Epithelial cell of proximal tubule (primary cell): ENCODE results near the gene NDUFV1. TPM values are rescaled to one million over a fixed set of nuclear protein-coding genes. Genes with fewer than 3 reads are reported as not detected.
"Not testable (repeated sequence)": the region's sequence is repeated elsewhere in the genome, so short reads cannot be mapped to it uniquely, and the experiment has no call there.

ENCODE experiments used
- DNase-seq: peaks from one replicate; pipeline ENCODE4 v3.0.0-alpha.2; 2011; ENCODE audit warnings: low read depth
- H3K4me3 ChIP-seq: 2 replicates; pipeline ENCODE4 v1.5.1; 2011; ENCODE audit warnings: low read depth, mild to moderate bottlenecking, low read length
- CTCF ChIP-seq: conservative IDR thresholded peaks from 2 replicates; pipeline ENCODE4 v1.5.1; 2012; ENCODE audit warnings: low read depth, mild to moderate bottlenecking, low read length
- total RNA-seq: library from RNA; depleted of rRNA; stranded (reverse); fragments of >200 nt; gene quantifications from 2 replicates; pipeline ENCODE4 v1.2.3, GENCODE V29; 2015

NDUFV1 gene
- total RNA-seq, 1 donor from 2014 or later = 226 TPM

DNA sequence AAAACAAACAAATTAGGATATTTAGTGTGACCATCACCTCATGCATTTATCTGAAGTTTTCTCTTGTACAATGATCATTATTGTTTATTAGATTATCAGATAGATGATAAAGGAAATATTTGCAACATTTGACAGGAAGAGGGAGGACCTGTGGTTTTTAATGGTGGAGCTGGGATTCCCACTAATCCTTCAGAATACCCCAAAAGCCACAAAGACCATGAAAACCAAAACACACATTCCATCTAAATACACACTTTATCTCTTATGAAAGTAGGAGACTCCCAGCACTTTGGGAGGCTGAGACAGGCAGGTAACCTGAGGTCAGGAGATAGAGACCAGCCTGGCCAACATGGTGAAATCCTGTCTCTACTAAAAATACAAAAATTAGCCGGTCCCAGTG lies 7.6 kb upstream of the NDUFV1 start:
- no peak for DNase-seq
- no peak for TF ChIP-seq CTCF
- no peak overlapping the region for H3K4me3 ChIP-seq

- no peak overlapping the region for H3K4me3 ChIP-seq
- TF ChIP-seq CTCF = no peak
- no peak for DNase-seq
Observed at GRCh38 chr11:67600324-67601029, 6.3 kb upstream of the NDUFV1 start.

DNA sequence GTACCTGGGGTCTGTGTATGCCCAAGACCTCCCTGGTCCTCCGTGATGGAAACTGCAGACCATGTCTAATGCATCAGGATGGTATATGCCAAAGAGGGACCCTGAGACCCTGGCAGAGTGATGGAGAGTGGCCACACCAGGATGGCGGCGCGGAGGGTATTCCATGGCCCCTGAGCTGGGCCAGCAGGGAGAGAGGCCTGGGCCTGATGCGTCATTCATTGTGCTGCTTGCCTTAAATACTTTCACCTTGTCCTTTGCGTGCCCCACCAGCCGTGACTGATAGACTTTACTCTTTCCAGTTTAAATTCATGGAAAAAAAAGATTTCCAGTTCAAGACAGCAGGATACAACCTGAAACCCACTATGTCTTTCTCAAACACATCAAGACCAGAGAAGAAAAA lies 5.6 kb upstream of the NDUFV1 start:
- no peak overlapping the region for H3K4me3 ChIP-seq
- no peak for TF ChIP-seq CTCF
- no peak for DNase-seq

GRCh38 chr11:67604119-67604518 lies 2.6 kb upstream of the NDUFV1 start:
- H3K4me3 ChIP-seq, DNase-seq: not testable (repeated sequence)

DNA sequence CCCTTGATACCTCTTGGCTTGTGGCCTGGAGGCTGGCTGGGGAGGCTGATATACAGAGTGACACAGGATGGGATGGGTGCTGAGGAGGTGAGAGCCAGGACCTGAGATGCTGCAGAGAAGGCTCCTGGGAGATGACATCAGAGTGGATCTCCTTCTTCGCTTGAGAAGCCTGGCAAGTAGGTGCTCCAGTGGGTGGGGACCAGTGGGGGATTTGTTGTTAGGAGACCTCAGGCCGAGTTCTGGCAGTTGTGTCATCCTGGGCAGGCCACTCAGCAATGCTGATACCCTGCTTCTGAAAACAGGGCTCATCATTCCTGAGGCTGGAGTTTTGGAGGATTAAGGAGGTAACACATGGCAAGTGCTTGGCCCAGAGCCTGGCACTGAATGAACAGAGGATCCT lies 1.9 kb upstream of the NDUFV1 start:
- no peak for DNase-seq
- TF ChIP-seq CTCF = no peak
- no peak overlapping the region for H3K4me3 ChIP-seq

GRCh38 chr11:67605231-67606011 lies 1.3 kb upstream of the NDUFV1 start:
- H3K4me3 ChIP-seq = no peak overlapping the region
- DNase-seq = no peak
- no peak for TF ChIP-seq CTCF

GRCh38 chr11:67606093-67606491 lies 644 bp upstream of the NDUFV1 start:
- DNase-seq = no peak
- no peak for TF ChIP-seq CTCF
- H3K4me3 ChIP-seq = peak overlapping the region; percentile 78
